Stimulated activated CD8-positive, alpha-beta memory T cell treated with anti-CD3 and anti-CD28 coated beads, Interleukin-15, amount 100 ng/mL, for 1 hour (primary cell): ENCODE data around the gene H3-3A.

Source experiments
- DNase-seq: peaks from one replicate; pipeline ENCODE4 v3.0.0-alpha.2; 2020; ENCODE audit warnings: low read depth

The H3-3A gene

DNA sequence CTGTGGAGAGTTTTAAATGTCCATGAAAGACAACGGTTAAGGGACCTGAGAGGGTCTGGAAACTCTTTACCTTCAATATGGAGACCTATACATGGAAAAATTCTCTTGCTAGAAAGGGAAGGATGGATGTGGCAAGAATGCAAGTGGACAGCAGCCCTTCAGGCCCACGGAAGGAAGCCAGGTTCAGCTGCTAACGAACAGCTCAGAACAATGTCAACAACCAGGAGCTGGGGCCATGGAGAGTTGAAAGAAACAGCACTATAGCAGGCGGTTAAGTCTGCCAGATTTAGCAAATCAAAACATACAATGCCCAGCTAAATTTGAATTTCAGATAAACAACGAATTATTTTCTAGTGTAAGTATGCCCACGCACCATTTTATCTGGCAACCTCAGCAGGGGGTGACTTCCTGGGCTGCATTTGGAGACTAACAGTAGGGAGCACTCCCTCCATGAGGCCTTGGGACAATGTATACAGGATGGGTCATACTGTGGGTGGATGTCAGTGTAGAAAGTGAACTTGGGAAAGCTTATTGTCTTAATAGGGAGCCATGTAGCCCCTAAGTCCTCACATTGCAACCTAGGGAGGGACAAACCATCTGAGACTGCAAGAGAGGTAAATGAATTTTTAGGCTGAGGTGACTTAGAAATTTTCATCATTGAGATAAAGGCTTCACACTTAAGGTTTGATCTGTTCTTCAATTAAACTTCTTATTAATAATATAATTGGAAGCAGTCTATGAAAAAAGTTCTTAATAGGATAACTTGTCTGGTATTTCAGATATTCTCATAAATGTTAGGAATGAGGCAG, 7.8 kb upstream of the H3-3A start:
- DNase-seq: no peak

DNA sequence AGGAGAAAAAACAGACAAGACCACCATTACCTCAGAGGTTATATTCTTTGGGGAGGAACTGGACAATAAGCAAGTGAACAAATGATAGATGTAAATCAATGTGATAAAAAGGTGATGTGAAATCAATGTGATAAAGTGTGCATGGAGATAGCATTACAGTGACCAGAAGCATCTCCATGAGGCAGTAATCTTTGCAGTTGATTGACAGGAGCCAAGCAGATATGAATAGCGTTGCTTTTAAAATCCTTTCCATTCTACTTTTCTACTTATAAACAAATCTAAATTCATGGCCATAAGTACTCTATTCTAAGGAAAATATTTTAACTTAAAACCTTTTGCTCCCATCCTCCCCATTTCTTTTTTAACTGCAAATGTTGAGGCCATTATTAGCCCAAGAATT, 2.8 kb upstream of the H3-3A start:
- DNase-seq: no peak

DNA sequence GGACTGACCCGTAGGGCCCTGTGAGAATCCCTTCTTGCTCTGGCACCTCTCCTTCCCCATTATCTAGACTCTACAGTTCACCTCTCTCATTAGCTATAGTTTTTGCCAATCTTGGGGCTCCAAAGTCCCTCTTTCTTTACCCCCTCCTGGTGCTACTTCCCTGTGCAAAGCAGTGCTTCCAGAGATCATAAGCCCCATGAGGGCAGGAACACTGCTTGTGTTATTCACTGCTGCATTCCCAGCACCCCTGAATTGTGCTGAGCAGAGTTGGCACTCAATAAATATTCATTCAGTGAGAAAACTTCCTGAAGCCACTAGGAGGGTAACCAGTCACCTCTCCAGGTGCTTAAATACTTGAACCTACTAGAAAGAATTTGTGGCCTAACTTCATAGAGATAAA, 2.1 kb upstream of the H3-3A start:
- DNase-seq: no peak

DNA sequence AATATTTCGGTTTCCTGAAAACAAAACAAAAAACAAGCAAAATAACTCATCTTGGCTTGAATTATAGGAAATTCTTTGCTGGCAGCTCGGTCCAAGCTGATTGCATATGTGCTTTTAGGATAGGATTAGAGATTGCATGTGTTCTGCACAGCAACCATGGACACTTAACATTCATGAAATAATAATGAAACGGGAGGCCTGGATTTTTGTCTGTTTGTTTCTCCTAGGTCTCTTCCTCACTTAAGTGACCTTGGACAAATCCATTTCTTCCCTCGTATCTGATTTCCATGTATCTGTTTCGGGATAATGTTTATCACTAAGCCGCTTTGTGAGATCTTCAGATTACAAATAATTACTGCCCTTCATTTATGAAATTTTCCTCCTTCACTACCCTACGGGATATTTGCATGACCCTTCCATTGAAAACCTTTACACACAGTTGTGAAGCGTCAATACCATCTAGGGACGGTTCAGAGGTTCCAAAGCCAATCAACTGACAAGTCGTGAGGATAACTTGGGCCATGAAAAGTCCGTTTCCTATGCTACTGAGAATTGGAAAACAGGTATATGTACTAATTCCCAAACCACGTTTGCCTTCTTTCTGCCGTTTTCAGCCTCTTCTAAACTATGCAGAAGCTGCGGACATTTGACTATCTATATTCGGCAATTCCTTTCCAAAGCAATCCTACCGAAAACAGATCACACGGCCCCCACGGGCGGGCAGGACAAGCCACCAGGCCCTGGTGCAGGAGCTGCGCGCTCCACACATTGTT, 1.3 kb upstream of the H3-3A start:
- DNase-seq: no peak

DNA sequence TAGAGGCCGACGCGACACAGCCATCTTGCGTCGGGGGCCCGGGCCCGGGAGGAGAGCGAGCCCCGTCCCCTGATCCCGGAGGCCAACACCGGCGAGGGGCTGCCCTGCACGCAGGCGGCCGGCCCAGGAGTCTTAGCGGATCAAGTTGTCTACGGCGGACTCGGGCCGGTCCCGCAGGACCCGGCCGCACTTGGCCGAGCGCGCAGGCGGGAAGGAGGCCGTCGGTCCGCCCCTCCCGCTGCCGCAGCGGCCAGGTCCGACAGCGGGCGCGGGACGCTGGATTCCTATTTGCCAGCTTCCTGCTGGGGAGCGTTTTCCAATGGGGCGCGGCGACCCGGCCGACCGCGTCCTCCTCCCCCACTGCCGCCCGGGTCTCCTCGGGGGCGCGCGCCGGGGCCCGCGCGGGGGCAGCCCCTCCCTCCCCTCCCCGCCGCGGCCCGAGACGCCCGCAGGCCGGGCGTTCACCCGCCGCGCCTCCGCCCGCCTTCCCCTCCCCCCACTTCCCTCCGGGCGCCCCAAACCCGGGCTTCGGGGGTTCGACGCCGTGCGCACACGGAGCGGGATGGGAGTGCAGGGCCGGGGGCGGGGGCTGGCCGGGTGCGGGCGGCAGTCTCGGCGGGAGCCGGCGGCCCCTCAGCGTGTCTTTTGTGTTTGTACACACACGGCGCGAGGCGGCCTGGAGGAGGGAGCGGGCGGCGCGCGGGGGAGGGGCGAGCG, 517 bp upstream of the H3-3A start:
- no peak for DNase-seq

DNA sequence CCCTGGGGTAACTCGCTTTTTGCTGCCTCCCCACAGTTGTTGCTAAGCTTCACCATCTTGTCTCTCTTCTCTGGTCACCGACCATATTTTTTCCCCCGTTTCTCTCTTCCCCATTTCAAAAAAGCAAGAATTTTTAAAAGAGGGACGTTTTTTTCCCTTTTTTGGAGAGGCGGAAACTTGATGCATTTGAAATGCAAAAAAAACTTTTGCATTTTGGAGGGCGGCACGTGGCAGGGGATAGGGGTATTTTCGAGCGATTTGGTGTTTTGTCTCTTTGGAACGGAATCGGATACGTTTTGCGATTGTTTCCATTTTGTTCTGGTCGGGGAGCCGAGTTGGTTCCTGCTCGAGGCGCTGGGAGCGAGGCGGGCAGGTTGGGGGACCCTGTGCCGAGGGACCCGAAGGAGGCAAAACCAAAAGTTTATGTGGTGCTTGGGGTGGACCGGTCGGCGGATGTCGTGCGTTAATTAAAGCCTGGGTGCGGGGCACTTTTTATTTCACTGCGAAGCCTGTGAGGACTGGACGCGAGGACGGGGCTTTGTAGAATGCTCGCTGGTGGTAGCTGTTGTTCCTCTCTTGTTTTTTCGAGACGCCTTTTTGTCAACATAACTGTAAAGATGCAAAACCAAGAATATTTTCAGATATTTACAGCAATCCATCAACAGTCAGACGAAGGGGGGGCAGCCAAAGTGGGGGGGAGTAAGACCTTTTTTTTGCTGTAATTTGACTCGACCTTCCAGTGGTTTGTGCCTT, 884 bp downstream of the H3-3A start:
- peak; percentile 21 for DNase-seq

DNA sequence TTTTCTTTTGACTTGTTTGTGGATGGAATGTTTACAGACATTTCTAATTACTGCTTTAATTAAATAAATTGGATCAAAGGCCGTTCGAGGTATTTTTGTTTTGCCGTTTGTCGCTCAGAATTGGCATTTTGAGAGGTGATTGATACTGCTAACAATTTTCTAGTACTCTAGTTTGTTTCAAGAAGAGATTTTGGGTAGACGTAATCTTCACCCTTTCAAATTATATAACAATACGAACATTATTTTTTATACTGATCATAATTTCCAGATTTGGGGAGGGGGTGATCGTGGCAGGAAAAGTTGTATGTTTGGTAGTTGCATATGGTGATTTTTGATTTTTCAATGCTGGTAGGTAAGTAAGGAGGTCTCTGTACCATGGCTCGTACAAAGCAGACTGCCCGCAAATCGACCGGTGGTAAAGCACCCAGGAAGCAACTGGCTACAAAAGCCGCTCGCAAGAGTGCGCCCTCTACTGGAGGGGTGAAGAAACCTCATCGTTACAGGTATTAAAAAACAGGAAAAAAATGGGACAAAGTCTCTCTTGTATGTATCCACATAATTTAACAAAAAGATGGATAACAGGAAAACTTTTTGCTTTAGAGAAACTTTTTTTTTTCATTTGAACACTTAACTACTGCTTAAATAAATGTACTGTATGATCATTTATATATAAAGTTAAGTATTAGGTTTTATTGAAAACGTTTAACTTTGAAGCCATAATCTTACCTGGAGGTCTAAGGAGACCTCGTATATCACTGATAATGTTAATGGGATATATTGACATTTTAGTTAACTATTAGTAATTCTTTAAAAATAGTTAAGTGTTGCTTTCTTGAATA, 1.7 kb downstream of the H3-3A start:
- DNase-seq: no peak

DNA sequence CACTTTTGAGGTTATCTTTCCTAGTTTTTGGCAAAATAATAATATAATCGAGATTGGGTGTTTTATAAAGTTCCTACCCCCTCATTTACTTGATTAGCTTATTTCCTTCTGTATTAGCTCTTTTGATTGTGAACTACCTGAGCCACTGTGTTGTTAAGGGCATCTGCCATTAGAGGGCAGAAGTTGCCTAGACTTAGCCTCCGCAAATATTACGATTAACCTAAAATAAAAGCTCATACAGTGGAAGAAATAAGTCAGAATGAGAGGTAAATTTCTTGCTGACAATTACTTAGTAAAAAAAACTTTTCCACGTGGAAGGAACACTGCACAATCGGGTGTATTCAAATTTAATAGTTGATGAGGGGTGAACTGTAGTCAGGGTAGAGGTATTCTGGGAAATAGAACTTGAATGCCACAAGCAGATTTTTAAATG, 2.3 kb downstream of the H3-3A start:
- no peak for DNase-seq

DNA sequence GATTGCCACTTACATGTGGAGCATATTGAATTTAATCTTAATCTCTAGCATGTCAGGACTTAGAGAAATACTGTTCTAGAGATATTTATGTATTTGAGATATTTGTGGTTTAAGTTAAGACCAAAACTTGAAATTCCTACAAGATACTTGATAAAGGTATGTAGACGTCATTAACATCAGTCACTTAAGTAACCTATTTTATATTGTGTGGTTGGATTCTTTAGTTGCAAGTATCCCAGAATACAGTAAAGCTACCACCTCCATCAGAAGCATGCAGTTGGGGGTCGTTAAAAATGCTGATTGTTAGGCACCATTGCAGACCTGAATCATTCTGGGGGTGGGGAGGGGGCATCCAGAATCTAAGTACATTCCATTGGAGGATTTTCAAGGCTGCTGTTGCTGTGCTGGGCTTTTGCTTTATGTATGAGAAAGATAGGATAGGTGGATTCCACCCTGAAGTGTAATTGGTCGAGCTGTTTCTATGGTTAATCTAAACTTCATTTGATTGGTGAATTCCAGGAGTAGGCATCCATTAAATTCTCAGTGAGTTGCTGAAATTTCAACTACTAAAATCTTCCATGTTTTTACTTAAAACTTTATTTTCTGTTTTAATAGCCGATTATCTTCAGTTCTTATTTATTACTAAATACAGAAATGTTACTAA, 4.0 kb downstream of the H3-3A start:
- DNase-seq: no peak

DNA sequence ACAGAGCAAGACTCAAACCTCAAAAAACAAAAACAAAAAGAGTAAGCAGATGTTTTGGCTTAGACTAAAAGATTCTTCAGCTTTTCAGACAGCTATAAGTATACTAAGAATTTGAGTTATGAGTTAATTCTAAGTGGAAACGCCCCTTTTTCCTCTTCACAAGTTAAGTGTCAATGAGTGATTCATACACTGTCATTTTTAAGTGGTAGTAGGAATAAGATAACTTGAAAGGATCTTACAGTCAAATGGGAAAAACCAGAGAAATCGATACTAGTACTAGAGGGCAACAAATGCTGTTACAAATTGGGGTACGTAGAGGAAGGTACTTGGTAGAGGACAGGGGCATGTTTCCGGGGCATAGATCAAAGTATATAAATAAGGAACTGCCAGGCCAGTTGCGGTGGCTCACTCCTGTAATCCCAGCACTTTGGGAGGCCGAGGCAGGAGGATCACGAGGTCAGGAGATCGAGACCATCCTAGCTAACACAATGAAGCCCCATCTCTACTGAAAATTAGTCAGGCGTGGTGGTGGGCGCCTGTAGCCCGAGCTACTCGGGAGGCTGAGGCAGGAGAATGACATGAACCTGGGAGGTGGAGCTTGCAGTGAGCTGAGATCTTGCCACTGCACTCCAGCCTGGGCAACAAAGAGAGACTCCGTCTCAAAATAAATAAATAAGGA, 7.4 kb downstream of the H3-3A start:
- DNase-seq: no peak

DNA sequence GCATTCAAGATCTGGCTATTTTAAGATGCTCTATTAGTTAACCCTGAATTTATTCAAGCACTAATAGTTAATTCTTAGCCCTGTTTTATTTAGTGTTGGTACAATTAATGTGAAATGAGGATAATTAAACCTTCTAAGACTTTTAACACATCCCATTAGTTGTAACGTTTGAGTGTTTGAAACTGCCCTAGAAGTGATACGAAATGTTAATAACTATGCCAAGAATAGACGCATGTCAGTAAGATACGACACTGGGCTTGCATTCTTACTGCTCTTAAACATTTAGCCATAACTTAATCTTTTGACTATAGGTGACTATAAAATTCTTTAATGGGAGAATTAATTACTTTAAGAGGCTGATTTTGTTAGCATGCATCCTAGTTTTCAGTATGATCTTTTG, 9.8 kb downstream of the H3-3A start:
- DNase-seq: no peak

DNA sequence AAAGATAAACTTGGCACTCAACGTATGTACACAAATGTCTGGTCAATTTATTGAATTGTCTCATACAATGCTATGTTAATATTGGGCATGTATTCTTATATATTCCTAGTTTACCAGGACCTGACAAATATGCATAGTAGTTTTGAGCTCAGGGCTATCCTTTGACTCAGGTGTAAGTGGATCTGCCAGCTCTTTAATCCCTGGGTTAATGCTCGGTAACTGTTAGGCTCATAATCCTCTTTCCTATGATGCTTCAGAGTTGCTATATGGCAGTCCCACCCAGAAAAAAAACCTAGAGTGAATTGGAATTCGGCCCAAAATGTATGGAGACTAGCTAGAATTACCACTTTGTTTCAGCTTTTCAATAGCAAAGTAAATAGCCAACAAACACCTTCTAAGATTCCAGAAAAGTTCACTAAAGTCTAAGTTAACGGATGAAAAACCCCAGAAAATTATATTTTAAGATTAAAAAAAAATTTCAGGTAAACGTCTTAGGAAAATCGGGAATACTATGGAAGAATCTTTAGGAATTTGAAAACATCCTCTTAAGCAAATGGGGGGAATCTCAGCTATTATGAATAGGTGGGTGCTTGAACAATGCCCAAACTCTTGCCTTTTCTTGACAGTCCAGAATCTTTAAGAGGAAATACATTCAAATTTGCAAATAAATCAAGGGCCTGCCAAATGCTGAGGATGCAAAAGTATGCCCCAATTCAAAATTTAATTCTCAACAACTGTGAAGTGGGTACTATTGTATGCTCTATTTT, 10.9 kb downstream of the H3-3A start:
- DNase-seq: no peak

DNA sequence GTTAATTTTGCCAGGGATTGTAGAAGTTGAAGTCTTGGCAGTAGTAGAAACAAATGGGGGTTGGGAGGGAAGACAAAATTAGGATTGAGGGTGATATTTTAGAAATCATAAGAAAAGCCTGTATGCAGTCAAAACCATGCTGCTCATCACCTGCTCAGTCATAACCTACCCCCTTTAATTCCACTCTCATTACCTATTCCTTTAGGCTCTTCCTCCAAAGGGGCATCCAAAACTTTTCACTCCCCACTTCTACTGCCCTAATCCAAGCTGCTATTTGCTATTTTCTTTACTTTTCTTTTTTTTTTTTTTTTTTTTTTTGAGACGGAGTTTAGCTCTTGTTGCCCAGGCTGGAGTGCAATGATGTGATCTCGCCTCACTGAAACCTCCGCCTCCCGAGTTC, 11.5 kb downstream of the H3-3A start:
- DNase-seq: no peak

DNA sequence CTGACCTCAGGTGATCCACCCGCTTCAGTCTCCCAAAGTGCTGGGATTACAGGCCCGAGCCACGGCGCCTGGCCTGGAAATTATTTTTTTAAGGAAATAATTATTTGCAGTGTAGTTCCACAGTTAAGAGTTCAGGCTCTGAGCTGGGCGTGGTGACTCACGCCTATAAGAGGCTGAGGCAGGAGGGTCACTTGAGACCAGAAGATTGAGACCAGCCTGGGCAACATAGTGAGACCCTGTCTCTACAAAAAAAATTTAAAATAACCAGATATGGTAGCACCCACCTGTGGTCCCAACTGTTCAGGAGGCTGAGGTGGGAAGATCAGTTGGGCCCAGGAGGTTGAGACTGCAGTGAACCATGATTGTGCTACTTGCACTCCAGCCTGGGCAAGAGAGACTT, 13.9 kb downstream of the H3-3A start:
- DNase-seq: no peak

DNA sequence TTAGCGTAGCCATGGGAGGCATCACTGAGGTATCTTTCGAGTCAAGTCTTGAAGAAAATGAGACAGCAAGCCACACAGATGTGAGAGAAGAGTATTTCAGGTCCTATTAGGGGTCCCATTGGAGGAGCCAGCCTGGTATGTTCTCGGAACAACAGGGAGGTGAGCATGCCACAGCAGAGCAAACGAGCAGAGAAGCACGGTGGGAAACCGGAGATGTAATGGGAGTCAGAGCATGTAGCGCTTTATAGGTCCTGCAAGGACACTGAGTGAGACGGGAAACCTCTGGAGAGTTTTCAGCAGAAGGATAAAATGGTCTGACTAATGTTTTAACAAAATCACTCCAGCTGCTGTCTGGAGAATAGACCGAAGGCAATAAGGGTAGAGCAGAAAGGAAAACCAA, 15.9 kb downstream of the H3-3A start:
- no peak for DNase-seq

DNA sequence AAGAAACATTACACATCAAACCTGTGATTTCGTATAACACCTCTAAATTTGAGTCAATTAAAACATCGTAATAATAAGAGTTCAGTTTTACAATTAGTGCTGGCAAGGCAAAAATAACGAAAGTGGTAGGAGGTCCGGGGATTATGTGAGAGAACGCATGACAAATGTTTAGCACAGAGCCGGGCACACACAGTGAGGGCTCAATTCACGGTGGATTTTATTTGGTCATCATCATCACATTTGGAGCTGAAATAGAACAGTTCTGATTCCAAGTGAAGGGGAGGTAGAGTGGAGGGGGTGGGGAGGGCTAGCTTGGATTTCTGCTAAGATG, 20.0 kb downstream of the H3-3A start:
- no peak for DNase-seq

DNA sequence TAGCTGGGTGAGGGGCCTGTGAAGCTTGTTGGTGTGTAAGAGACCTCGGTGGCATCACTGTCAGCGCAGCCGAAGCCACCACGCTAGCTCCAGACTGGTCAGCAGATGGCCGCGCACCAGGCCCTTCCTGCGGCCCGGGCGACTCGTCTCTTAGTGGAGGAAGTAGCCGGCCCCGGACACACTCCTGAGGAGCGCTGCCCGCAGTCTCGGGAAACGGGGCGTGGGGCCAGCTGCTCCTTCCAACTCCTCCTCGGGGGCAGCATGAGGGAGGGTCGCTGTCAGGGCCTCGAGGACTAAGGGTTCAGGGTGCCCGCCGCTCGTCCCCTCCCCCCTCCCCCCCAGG, 20.4 kb downstream of the H3-3A start:
- DNase-seq: no peak

DNA sequence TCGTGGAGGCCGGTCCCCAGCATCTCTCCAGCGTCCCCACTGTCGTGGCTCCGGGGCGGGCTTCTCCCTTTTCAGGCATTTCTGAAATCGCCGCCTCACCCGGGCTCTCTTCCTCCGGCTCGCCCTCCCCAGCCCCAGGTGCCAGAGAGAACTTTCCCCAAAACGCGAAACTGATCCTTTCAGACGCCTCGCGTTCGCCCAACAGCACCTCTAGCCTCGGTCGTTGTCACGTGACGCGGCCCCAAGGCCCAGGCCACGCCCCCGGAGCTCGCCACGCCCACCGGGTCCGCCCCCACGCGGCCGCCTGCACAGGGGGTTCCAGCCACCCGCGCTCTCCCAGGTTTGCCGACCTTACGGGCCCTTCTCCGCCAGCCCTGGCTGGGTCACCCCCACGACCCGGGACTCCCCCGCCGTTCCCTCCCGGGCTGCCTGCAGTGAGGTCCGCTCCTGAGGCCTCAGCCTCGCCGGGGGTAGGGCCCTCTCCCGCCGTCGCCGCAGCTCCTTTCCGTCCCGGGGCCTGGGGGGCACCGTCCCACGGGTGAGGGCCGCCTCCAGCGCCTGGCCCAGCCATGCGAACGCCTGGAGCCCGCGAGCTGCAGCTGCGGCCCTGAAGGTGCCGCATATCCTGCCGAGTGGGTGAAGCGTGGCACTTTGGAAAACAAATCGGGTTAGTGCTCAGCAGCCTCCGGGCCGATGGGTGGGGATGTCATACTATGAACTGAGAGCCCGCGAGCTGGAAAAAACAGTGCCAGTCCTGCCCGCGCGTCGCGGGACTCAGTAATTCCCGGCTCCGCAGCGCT, 21.0 kb downstream of the H3-3A start:
- peak; percentile 89 for DNase-seq
